Tibial nerve (tissue), 3 donors: ENCODE data around the gene NALCN.

Experiments used
- CTCF ChIP-seq, 5 experiments: fragments of 200-600 bp in 3 of 5; fragments of 450-650 bp in 2 of 5; sonication (generic) in 3 of 5; IDR thresholded peaks; one replicate each; pipeline ENCODE4 v1.5.1; 2016 to 2019; ENCODE audit warnings: antibody characterized with exemption in 5 of 5, mild to moderate bottlenecking in 3 of 5, moderate library complexity in 2 of 5
- POLR2A ChIP-seq, 2 donors: fragments of 450-650 bp; IDR thresholded peaks; one replicate each; pipeline ENCODE4 v1.6.1; 2017; ENCODE audit warnings: antibody characterized with exemption in 2 of 2, mild to moderate bottlenecking in 2 of 2, moderate library complexity in 2 of 2

- no peak for TF ChIP-seq POLR2A (IDR thresholded peaks at IDR 0.05)
- no peak for TF ChIP-seq CTCF (IDR thresholded peaks at IDR 0.05)
Measured at GRCh38 chr13:101267656-101268055, 148.7 kb downstream of the NALCN start.
